Kidney glomerular epithelial cell (primary cell): ENCODE measurements around the gene KIF3A.

Source experiments
- DNase-seq: peaks from one replicate; lab custom pipeline; 2025; lab: John Stamatoyannopoulos, UW

KIF3A gene

GRCh38 chr5:132753135-132753987 is 16.0 kb upstream of the KIF3A start:
- no peak for DNase-seq

GRCh38 chr5:132752581-132753125 is 15.3 kb upstream of the KIF3A start:
- no peak for DNase-seq

GRCh38 chr5:132751971-132752580 is 14.7 kb upstream of the KIF3A start:
- DNase-seq, result no peak

- no peak for DNase-seq
Measured at GRCh38 chr5:132751444-132751843, 14.1 kb upstream of the KIF3A start.

GRCh38 chr5:132750471-132751230 is 13.3 kb upstream of the KIF3A start:
- no peak for DNase-seq

GRCh38 chr5:132749506-132749905 is 12.2 kb upstream of the KIF3A start:
- DNase-seq, result no peak

- DNase-seq, result no peak
Measured at GRCh38 chr5:132748522-132749000, 11.2 kb upstream of the KIF3A start.

GRCh38 chr5:132747616-132748440 is 10.5 kb upstream of the KIF3A start:
- DNase-seq, result no peak

- peak; percentile 34 for DNase-seq
Measured at GRCh38 chr5:132746954-132747615, 9.7 kb upstream of the KIF3A start, which contains the start of gene CCNI2. CCNI2 (plus strand) TSS chr5:132747426; CDS start chr5:132747496, 70 bp downstream.

GRCh38 chr5:132746592-132746953 is 9.2 kb upstream of the KIF3A start:
- DNase-seq, result no peak

- no peak for DNase-seq
Measured at GRCh38 chr5:132744659-132745058, 7.3 kb upstream of the KIF3A start.

- no peak for DNase-seq
Measured at GRCh38 chr5:132742626-132743025, 5.3 kb upstream of the KIF3A start.

GRCh38 chr5:132742158-132742557 is 4.8 kb upstream of the KIF3A start:
- no peak for DNase-seq

- no peak for DNase-seq
Measured at GRCh38 chr5:132739232-132739631, 1.9 kb upstream of the KIF3A start.

- no peak for DNase-seq
Measured at GRCh38 chr5:132737982-132738681, 786 bp upstream of the KIF3A start.

- DNase-seq, result no peak
Measured at GRCh38 chr5:132734687-132735086, 2.7 kb downstream of the KIF3A start.

- no peak for DNase-seq
Measured at GRCh38 chr5:132733499-132734148, 3.7 kb downstream of the KIF3A start.

GRCh38 chr5:132729896-132730295 is 7.5 kb downstream of the KIF3A start:
- no peak for DNase-seq

- DNase-seq, result no peak
Measured at GRCh38 chr5:132725745-132726144, 11.6 kb downstream of the KIF3A start.
